ENCODE data around the gene CPEB3. TPM values are rescaled to one million over a fixed set of nuclear protein-coding genes. Genes with fewer than 3 reads are reported as not detected.

The CPEB3 gene
- total and polyA plus RNA-seq, 4 donors: 1.1 to 5.1 (median 2.8) TPM

DNA sequence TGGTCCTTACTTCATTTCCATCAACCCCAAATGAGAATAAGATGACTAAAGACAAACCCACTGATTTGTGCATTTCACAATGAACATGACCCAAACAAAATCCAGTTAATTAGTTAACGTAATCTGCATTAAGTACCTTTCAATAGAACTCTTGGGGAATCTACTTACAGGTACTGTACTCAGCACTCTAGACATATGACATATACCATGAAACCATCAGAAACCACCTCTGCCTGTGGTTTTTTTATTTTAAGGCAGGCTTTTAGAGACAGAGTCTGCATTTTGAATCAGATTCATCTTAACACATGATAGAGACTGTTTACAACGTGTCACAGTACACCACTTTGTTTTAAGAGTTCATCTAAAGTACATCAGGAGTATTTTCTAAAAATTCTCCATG lies 198.9 kb downstream of the CPEB3 start:
- WGBS, 2 donors: 70 to 82% methylated on average over 2 of the region's 2 CpGs
- H3K9ac ChIP-seq (ENCODE audit: insufficient read depth in 1 of 2, low read length in 2 of 2): no peak overlapping the region
- no peak for ATAC-seq (ENCODE audit: insufficient read depth, low FRiP score)
- DNase-seq: no peak
- peaks cover 0 to 4% (median 0%) of the 10 kb centered on the region in 5 donors for H3K4me1 ChIP-seq (ENCODE audit: control insufficient read depth in 5 of 5, insufficient read depth in 5 of 5, low read length in 5 of 5)
- no peaks in the 10 kb centered on the region for H3K9me3 ChIP-seq (ENCODE audit: control insufficient read depth in 4 of 4, insufficient read depth in 3 of 4, low read length in 3 of 4)
- H3K4me3 ChIP-seq: no peak overlapping the region
- TF ChIP-seq CTCF (IDR thresholded peaks at IDR 0.05; ENCODE audit: control extremely low read depth, extremely low read depth): no peak
- H3K36me3 ChIP-seq (ENCODE audit: control insufficient read depth in 4 of 4, insufficient read depth in 4 of 4, low read length in 4 of 4): no peaks in the 10 kb centered on the region
- H3K27me3 ChIP-seq (ENCODE audit: control insufficient read depth in 3 of 3, insufficient read depth in 3 of 3, low read length in 2 of 3): no peaks in the 10 kb centered on the region
- no peak overlapping the region for H3K27ac ChIP-seq (ENCODE audit: low read depth in 1 of 2, low read length in 1 of 2)

DNA sequence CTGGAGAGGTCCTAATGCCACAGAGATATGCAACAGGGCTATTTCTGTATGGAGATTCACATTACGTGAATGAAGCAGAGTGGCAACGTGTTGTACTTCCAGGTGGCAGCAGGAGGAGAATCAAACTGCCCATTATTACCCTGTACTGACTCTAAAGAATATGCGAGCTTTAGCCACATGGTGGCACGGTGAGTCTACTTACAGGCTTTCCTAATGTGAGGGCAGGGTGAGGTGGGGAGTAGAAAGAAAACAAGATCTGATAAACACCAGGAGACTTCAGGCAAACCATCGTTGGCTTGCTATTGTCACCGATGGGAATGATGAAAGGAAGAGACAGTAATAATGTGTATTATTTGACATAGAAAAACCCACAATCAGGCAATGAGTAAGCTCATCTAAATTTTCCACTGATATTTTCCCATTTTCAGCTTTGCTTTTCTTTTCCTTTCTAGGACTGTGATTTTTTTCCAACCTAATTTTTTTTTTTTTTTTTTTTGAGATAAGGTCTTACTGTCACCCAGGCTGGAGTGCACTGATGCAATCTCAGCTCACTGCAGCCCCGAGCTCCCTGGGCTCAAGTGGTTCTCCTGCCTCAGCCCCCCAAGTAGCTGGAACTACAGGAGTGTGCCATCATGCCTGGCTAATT lies 203.0 kb downstream of the CPEB3 start:
- Histone ChIP-seq H3K27ac (ENCODE audit: low read depth in 1 of 2, low read length in 1 of 2) (peak overlapping the region in 1 of 2 donors; percentile 12), H3K4me3 (no peak overlapping the region), H3K9ac (ENCODE audit: insufficient read depth in 1 of 2, low read length in 2 of 2) (no peak overlapping the region), H3K27me3 (ENCODE audit: control insufficient read depth in 3 of 3, insufficient read depth in 3 of 3, low read length in 2 of 3) (no peaks in the 10 kb centered on the region), H3K4me1 (ENCODE audit: control insufficient read depth in 5 of 5, insufficient read depth in 5 of 5, low read length in 5 of 5) (peaks cover 0 to 10% (median 0%) of the 10 kb centered on the region in 5 donors), H3K9me3 (ENCODE audit: control insufficient read depth in 4 of 4, insufficient read depth in 3 of 4, low read length in 3 of 4) (no peaks in the 10 kb centered on the region), H3K36me3 (ENCODE audit: control insufficient read depth in 4 of 4, insufficient read depth in 4 of 4, low read length in 4 of 4) (no peaks in the 10 kb centered on the region)
- DNase-seq (peak; percentile 73 to 84 (median 84)), ATAC-seq (ENCODE audit: insufficient read depth, low FRiP score) (peak; percentile 88)
- 11 to 16% methylated on average over 7 of the region's 7 CpGs for WGBS, 2 donors
- TF ChIP-seq CTCF (IDR thresholded peaks at IDR 0.05; ENCODE audit: control extremely low read depth, extremely low read depth): peak; percentile 88

DNA sequence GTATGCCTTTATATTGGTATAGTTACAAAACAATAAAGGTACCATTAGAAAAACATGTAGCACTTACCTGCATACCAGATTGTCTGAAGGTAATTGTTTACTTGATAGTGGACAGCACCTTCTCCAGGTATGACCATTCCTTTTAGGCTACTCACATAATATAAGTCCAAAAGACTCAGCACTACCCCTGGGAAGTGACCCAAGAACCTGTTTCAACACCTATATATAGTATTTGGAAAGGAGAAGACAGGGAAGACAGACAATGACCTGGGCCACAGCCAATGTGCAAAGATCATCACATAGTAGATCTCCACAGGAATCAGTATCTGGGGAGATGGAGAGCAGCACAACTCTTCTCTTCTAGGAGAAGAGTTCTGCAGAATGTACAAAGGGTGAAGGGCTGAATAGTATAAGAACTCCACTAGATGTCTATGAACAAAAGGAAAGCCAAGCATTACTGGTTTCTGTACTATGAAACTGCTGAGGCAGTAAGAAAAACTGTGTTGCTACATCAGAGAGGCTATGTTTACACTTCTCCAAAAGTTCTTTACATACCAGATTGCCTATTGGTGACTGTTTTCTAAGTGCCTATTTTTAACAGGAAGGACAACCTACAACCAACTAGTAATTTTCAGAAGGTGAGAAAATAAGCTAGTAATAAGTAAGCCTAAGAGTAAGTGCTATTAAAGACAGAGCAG lies 208.1 kb downstream of the CPEB3 start:
- H3K9ac ChIP-seq (ENCODE audit: insufficient read depth in 1 of 2, low read length in 2 of 2): no peak overlapping the region
- H3K4me1 ChIP-seq (ENCODE audit: control insufficient read depth in 5 of 5, insufficient read depth in 5 of 5, low read length in 5 of 5): peaks cover 0 to 15% (median 0%) of the 10 kb centered on the region in 5 donors
- no peaks in the 10 kb centered on the region for H3K9me3 ChIP-seq (ENCODE audit: control insufficient read depth in 4 of 4, insufficient read depth in 3 of 4, low read length in 3 of 4)
- no peak overlapping the region for H3K4me3 ChIP-seq
- TF ChIP-seq CTCF (IDR thresholded peaks at IDR 0.05; ENCODE audit: control extremely low read depth, extremely low read depth): no peak
- peaks cover 0 to 16% (median 6%) of the 10 kb centered on the region in 4 donors for H3K36me3 ChIP-seq (ENCODE audit: control insufficient read depth in 4 of 4, insufficient read depth in 4 of 4, low read length in 4 of 4)
- no peaks in the 10 kb centered on the region for H3K27me3 ChIP-seq (ENCODE audit: control insufficient read depth in 3 of 3, insufficient read depth in 3 of 3, low read length in 2 of 3)
- DNase-seq (peak in 2 of 3 donors; percentile 12 to 49), ATAC-seq (ENCODE audit: insufficient read depth, low FRiP score) (peak; percentile 54)
- no peak overlapping the region for H3K27ac ChIP-seq (ENCODE audit: low read depth in 1 of 2, low read length in 1 of 2)
